HFFc6 (cell line): ENCODE measurements around the gene CDH23. TPM values are rescaled to one million over a fixed set of nuclear protein-coding genes. Genes with fewer than 3 reads are reported as not detected.

Experiments used
- DNase-seq: peaks from one replicate; pipeline ENCODE4 v3.0.0-alpha.2; 2018
- H3K27ac Mint-ChIP-seq: 2 replicates; pipeline ENCODE4 v1.8.0; 2020; ENCODE audit warnings: mild to moderate bottlenecking, mixed read lengths
- H3K27me3 Mint-ChIP-seq: 2 replicates; pipeline ENCODE4 v1.8.0; 2021; ENCODE audit warnings: mild to moderate bottlenecking, moderate library complexity, mixed read lengths; ENCODE audit not compliant: insufficient read depth
- H3K36me3 Mint-ChIP-seq: 2 replicates; pipeline ENCODE4 v1.8.0; 2021; ENCODE audit warnings: low read depth, mixed read lengths
- H3K4me1 Mint-ChIP-seq: 2 replicates; pipeline ENCODE4 v1.8.0; 2020; ENCODE audit warnings: low read depth, mixed read lengths
- H3K4me3 Mint-ChIP-seq: 2 replicates; pipeline ENCODE4 v1.8.0; 2020; ENCODE audit warnings: mild to moderate bottlenecking, moderate library complexity, mixed read lengths
- H3K9me3 Mint-ChIP-seq: 2 replicates; pipeline ENCODE4 v1.8.0; 2020; ENCODE audit warnings: mild to moderate bottlenecking, mixed read lengths
- total RNA-seq, 6 experiments: library from RNA; stranded (reverse); fragmentation: NEBNext Ultra II Directional; extraction: Animal tissue kit (Norgen Biotek cat#: 25700); gene quantifications; 2 replicates in 1 of 6; 3 replicates in 5 of 6; pipeline ENCODE4 v1.2.3, GENCODE V29; 2021
- TF ChIP-seq, protein P1 (sequence below): fragments of 200-600 bp; sonication (generic); IDR thresholded peaks from 2 replicates; pipeline ENCODE4 v1.5.0; 2021; ENCODE audit warnings: antibody characterized with exemption, mild to moderate bottlenecking

Gene CDH23
- total RNA-seq, 6 experiments from 2014 or later, result 0.02 to 0.11 (median 0.04) TPM; not detected in 2

GRCh38 chr10:71615538-71616329, 219.0 kb downstream of the CDH23 start:
- no peak overlapping the region for H3K4me3 Mint-ChIP-seq
- TF ChIP-seq, protein P1, sequence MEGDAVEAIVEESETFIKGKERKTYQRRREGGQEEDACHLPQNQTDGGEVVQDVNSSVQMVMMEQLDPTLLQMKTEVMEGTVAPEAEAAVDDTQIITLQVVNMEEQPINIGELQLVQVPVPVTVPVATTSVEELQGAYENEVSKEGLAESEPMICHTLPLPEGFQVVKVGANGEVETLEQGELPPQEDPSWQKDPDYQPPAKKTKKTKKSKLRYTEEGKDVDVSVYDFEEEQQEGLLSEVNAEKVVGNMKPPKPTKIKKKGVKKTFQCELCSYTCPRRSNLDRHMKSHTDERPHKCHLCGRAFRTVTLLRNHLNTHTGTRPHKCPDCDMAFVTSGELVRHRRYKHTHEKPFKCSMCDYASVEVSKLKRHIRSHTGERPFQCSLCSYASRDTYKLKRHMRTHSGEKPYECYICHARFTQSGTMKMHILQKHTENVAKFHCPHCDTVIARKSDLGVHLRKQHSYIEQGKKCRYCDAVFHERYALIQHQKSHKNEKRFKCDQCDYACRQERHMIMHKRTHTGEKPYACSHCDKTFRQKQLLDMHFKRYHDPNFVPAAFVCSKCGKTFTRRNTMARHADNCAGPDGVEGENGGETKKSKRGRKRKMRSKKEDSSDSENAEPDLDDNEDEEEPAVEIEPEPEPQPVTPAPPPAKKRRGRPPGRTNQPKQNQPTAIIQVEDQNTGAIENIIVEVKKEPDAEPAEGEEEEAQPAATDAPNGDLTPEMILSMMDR, result no peak
- peaks cover 10% of the 10 kb centered on the region for H3K4me1 Mint-ChIP-seq

GRCh38 chr10:71616817-71617654, 220.3 kb downstream of the CDH23 start:
- TF ChIP-seq, protein P1, result no peak
- H3K4me3 Mint-ChIP-seq, result no peak overlapping the region
- H3K27ac Mint-ChIP-seq, result no peak overlapping the region
- peaks cover 7% of the 10 kb centered on the region; the same call in 1 of the 2 replicates for H3K9me3 Mint-ChIP-seq
- peaks cover 22% of the 10 kb centered on the region for H3K27me3 Mint-ChIP-seq
- H3K36me3 Mint-ChIP-seq, result no peaks in the 10 kb centered on the region
- no peak for DNase-seq
- H3K4me1 Mint-ChIP-seq, result peaks cover 23% of the 10 kb centered on the region

More at GRCh38 chr10:71615538-71616329, 219.0 kb downstream of the CDH23 start:
- Mint-ChIP-seq H3K27me3 (peaks cover 23% of the 10 kb centered on the region), H3K9me3 (peaks cover 7% of the 10 kb centered on the region; the same call in 1 of the 2 replicates), H3K36me3 (no peaks in the 10 kb centered on the region), H3K27ac (no peak overlapping the region)
- DNase-seq, result no peak

- H3K4me3 Mint-ChIP-seq, result no peak overlapping the region
These were observed 221.5 kb downstream of the CDH23 start for GRCh38 chr10:71618176-71618575.

DNA sequence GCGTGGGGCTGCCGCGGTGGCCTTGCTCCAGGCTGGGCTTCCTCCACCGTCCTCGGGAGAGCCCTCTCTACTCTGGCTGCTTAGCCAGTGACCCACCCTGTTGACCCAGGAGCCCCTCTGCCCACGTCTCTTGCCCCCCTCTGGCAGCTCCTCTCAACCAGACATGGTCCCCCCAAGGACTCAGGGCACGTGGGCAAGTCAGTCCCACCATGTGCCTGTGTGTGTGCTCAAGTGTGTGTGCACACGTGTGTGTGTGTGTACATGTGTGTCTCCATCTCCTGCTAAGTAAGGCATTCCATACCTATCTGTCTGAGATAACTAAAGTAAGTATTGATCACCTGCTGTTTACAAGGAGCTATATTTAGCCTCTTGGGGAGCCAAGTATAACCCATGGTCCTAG, 221.9 kb downstream of the CDH23 start:
- H3K4me3 Mint-ChIP-seq, result no peak overlapping the region
- no peaks in the 10 kb centered on the region for H3K36me3 Mint-ChIP-seq
- TF ChIP-seq, protein P1, result no peak
- H3K4me1 Mint-ChIP-seq, result peaks cover 33% of the 10 kb centered on the region
- peaks cover 7% of the 10 kb centered on the region; the same call in 1 of the 2 replicates for H3K9me3 Mint-ChIP-seq
- no peak overlapping the region for H3K27ac Mint-ChIP-seq
- no peak for DNase-seq
- peaks cover 33% of the 10 kb centered on the region for H3K27me3 Mint-ChIP-seq

More at GRCh38 chr10:71618176-71618575, 221.5 kb downstream of the CDH23 start:
- H3K27me3 Mint-ChIP-seq, result peaks cover 29% of the 10 kb centered on the region
- TF ChIP-seq, protein P1, result no peak
- H3K9me3 Mint-ChIP-seq, result peaks cover 7% of the 10 kb centered on the region; the same call in 1 of the 2 replicates
- no peak for DNase-seq
- no peak overlapping the region for H3K27ac Mint-ChIP-seq
- H3K4me1 Mint-ChIP-seq, result peaks cover 33% of the 10 kb centered on the region
- no peaks in the 10 kb centered on the region for H3K36me3 Mint-ChIP-seq

DNA sequence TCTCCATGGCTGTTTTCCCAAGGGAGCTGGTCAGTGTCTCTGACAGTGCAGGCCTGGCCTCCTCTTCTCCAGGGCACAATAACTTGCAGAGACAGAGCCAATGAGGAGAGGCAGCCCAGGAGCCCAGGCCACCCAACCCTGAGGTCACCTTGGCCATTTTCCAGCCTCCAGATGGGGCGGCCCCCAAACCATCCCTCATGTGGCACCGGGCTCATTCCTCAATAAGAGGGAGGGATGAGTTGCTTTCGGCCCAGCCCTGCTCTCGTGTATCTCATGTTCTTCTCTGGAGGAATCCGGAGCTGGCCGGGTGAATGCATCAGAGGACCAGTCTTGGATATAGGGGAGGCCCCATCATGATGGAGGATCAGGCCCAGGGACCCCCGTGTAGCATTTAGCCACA, 223.9 kb downstream of the CDH23 start:
- TF ChIP-seq, protein P1, result no peak
- Mint-ChIP-seq H3K27me3 (peaks cover 37% of the 10 kb centered on the region), H3K27ac (no peak overlapping the region), H3K4me1 (peaks cover 34% of the 10 kb centered on the region), H3K4me3 (no peak overlapping the region), H3K9me3 (peaks cover 7% of the 10 kb centered on the region; the same call in 1 of the 2 replicates), H3K36me3 (no peaks in the 10 kb centered on the region)
- no peak for DNase-seq
